ENCODE data around the gene CMTM4.

- TF ChIP-seq CTCF (conservative IDR thresholded peaks at IDR 0.05; ENCODE audit: low read length) = peak; percentile 58
- no peak for TF ChIP-seq EZH2phosphoT487 (IDR thresholded peaks at IDR 0.05; ENCODE audit: borderline replicate concordance)
Observed at GRCh38 chr16:66717112-66717675, 20.7 kb upstream of the CMTM4 start.
